Activated CD8-positive, alpha-beta memory T cell treated with anti-CD3 and anti-CD28 coated beads for 1 hour (primary cell): ENCODE data around the gene RUNX2.
A peak's percentile ranks its signal among the peaks of the same experiment; 100 is the strongest.
"Not testable (repeated sequence)": the region's sequence is repeated elsewhere in the genome, so short reads cannot be mapped to it uniquely, and the experiment has no call there.

Experiments used
- DNase-seq, 2 donors: peaks; one replicate each; pipeline ENCODE4 v3.0.0-alpha.2; 2020; ENCODE audit warnings: low read depth in 1 of 2; ENCODE audit errors: extremely low read depth in 1 of 2

The RUNX2 gene

DNA sequence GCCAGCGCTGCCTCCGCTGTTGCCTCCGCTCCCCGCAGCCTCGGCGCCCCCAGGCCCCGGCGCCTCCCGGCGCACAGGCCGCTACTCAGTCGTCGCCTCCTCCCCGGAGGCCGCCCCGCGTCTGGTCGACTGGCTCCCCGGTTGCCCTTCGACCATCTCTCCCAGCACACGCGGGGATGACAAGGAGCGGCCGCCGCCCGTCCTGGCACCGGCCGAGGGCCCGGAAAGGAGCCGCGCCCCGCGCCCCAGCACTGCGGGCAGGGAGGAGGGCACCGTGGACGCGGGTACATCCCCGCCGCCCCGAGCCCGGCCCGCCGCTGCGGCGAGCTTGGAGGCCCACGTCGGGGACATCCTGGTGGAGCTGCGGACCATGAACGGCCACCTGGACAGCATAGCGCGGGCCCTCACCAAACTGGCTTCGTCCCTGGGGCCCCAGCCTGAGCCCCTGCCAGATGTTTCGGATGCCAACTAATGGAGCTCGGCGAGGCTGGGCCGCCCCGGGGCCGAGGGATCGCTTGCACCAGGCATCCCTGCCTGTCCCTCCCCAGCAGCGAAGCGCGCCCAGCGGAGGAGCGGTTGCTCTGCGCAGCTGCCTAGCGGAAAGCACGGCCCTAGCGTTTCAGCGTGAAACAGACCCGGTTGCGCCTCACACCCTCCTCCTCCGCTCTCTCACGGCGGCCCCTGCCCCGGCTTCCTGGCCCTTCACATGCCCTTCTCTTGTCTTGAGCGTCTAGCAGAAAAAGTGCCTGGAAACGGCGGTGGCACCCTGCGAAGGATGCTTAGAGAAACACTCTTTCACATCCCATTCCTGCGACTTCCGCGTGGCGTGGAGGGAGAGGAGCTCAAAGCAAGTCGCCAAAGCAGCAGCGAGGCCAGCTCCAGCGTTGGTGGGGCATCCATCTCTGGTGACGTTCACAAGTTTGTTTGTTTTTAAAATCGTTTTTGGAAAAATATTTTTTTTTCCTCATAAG lies 335.4 kb downstream of the RUNX2 start:
- peak in 1 of 2 donors; percentile 15 for DNase-seq

DNA sequence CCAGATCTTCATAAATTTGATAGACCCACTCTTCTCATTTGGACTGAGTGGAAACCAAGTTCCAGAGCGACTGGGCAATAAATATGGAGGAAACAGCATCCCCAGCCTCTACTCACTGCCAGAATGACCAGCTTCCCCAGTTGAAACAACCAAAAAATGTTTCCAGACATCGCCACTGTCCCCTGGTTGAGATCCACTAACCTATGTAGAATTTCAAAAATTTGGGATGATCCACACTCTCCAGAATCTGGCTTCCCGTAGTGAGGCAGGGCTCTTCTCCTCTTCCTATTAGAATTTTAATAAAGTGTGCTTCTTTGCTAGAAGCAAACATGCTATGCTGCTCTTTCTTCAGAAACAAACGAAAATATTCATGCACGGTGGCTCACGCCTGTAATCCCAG lies 336.6 kb downstream of the RUNX2 start:
- DNase-seq = no peak

DNA sequence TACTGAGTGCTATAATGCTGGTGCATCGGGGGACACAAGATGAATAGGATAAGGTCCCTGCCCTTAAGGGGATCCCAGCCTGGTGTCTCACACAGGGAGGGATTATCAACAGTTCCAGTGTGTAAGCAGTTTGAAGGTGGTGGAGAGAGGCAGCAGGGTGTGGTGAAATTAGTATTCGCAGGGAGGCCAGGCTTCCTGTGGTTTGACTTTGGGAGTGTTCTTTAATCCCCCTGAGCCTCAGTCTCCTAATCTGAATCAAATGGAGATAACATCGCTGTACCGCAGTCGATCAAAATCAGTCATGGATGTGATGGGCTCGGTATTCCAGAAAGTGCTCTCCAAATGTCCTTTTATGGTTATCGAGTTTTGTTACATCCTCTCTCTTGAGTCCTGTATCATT lies 337.7 kb downstream of the RUNX2 start:
- no peak for DNase-seq

DNA sequence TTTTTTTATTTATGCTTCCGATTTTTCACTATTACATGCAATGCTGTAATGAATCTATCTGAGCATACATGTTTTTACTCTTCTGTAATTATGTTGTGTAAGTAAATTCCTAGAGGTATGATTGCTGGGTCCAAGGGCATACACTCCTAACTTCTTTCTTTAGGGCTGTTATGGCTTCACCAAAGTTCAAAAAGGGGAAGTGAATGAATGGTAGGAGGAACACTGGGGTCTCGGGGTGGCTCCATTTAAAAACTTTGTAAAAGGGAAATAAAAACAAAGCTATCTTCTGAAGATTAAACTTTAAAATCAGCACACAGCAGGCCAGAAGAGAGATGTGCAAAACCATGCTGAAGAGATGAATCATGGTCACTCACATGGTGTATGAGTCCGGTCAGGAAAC lies 338.7 kb downstream of the RUNX2 start:
- no peak for DNase-seq

- DNase-seq = no peak
Observed at GRCh38 chr6:45667300-45667699, 339.2 kb downstream of the RUNX2 start.

- DNase-seq = no peak
Observed at GRCh38 chr6:45667766-45668165, 339.6 kb downstream of the RUNX2 start.

DNA sequence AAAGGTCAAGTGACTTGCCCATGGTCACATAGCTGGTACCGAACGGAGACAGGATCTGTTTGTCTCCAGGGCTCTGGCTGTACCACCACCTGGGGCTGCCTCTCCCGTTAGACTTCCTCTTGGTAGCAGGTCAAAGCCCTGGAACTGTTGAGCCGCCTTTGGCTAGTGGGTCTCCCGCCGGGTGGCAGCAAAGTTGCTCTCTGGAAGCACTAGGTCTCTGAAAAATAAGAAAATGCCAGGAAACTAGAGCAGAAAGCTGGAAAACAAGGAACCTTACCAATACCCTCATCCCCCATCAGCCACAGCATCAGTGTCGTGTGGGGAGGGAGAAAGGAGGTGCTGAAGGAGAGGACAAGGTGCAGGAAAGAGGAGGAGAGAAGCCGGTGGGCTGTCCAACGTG lies 340.6 kb downstream of the RUNX2 start:
- no peak for DNase-seq

DNA sequence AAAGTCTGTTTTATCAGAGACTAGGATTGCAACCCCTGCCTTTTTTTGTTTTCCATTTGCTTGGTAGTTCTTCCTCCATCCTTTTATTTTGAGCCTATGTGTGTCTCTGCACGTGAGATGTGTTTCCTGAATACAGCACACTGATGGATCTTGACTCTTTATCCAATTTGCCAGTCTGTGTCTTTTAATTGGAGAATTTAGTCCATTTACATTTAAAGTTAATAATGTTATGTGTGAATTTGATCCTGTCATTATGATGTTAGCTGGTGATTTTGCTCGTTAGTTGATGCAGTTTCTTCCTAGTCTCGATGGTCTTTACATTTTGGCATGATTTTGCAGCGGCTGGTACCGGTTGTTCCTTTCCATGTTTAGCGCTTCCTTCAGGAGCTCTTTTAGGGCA lies 345.0 kb downstream of the RUNX2 start:
- DNase-seq = not testable (repeated sequence)

GRCh38 chr6:45675166-45675565 lies 347.0 kb downstream of the RUNX2 start:
- not testable (repeated sequence) for DNase-seq

- no peak for DNase-seq
Observed at GRCh38 chr6:45675634-45676033, 347.5 kb downstream of the RUNX2 start.

GRCh38 chr6:45676380-45676779 lies 348.2 kb downstream of the RUNX2 start:
- DNase-seq = no peak

GRCh38 chr6:45677381-45678284 lies 349.5 kb downstream of the RUNX2 start:
- DNase-seq = no peak

- no peak for DNase-seq
Observed at GRCh38 chr6:45678285-45678607, 350.1 kb downstream of the RUNX2 start.

GRCh38 chr6:45679163-45679562 lies 351.0 kb downstream of the RUNX2 start:
- no peak for DNase-seq

- no peak for DNase-seq
Observed at GRCh38 chr6:45679631-45680030, 351.5 kb downstream of the RUNX2 start.

- DNase-seq = no peak
Observed at GRCh38 chr6:45681860-45682511, 353.9 kb downstream of the RUNX2 start.

DNA sequence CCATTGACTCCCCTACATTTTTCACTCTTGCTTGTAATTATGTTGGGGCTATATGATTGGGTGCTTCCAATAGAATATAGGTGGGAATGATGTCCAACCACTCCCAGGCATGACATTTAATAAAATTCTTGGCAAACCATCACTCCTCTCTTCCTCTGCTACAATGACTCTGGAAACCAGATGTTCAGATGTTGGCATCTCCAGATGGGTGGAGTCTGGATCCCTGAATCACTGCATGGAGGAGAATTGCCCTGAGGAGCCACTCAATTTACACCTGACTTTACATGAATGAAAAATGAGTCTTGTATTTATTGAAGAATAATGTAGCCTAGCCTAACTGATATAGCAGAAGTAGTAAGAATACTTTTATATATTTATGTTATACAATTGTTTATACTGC lies 356.3 kb downstream of the RUNX2 start:
- no peak for DNase-seq

- DNase-seq = no peak
Observed at GRCh38 chr6:45685076-45685475, 356.9 kb downstream of the RUNX2 start.

- DNase-seq = no peak
Observed at GRCh38 chr6:45686841-45687569, 358.9 kb downstream of the RUNX2 start.

DNA sequence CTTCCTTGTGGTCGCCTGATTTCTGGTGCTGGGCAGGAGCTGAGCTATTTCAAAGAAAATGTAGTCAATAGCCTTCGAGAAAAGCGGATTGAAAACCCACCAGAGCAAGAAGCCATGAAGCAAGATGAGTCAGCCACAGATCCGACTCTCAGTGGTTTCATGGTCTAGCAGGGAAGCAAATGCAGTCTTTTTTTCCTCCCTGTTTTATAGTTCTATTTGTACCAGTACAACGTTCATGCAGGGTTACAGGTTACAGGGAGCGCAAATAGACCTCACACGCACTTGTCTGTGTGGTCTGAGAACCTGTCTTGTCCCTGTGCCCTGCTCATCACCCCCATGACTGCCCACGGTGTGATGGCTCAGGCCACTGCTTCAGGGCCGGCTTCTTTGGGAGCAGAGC lies 359.4 kb downstream of the RUNX2 start:
- DNase-seq = no peak

- no peak for DNase-seq
Observed at GRCh38 chr6:45688180-45688579, 360.1 kb downstream of the RUNX2 start.
